Measurements from ENCODE around the gene FKBP6.
"Not testable (repeated sequence)": the region's sequence is repeated elsewhere in the genome, so short reads cannot be mapped to it uniquely, and the experiment has no call there.

FKBP6 gene

DNA sequence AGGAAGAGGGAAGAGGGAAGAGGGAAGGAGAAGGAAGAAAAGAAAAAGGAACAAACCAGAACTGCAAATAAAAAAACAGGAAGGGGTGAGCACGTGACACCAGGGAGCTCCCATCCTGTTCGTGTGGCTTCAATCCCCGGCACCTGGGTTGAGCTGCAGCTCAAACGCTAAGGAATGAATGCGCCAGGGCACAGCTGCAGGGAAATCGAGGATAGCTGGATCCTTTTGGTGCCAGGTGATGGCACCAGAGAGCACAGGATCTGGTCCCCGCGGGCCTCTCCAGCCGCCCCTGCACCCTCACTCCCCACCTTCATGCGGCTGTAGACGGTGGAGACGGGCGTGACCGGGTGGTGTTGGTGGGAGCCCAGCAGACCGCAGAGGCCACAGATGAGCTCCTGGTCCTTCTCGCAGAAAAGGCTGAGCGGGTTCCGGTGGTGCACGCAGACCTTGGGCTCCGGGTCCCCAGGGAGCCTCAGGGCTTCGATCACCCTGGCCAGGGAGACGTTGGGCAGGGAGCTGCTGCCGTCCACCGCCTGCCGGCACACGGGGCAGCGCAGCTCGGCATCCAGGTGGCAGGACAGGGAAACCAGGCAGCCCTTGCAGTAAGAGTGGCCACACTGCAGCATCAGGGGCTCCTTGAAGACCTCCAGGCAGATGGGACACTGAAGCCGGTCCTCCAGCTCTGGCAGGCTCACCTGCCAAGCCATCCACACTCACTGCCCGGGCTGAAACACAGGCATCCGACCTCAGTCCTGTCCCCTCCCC is 3.7 kb upstream of the FKBP6 start:
- DNase-seq = not testable (repeated sequence)

DNA sequence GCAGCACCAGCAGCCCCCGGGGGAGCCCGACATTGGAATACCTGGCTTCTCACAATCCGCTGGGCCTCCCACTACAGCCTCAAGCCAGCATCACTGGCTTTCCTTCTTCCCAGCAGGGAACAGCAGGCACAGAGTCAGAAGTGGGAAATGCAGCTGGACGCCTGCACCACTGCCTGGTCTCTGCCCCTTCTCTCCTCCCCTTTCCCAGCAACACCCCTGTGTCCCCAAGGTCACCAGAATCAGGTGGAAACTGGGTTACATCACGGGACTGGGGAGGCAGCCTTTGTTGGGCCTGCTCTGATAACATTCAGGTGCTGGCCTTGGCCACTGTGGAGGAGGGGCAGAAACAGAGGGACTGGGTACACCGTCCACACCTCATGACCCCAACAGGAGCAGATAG is 2.5 kb upstream of the FKBP6 start:
- not testable (repeated sequence) for DNase-seq

- not testable (repeated sequence) for DNase-seq
Measured at GRCh38 chr7:73327449-73327848, 512 bp upstream of the FKBP6 start.

DNA sequence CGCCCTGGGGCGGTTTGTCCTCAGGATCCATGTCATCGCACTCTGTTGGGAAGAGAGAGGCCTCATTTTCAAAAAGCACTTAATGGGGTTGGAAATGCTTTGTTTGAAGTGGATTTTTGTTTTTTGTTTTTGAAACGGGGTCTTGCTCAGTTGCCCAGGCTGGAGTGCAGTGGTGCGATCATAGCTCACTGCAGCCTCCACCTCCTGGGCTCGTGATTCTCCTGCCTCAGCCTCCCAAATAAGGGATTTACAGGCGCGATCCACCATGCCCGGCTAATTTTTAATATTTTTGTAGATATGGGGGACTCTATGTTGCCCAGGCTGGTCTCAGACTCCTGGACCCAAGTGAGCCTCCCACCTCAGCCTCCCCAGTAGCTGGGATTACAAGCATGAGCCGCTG is 735 bp downstream of the FKBP6 start:
- no peak for DNase-seq

- no peak for DNase-seq
Measured at GRCh38 chr7:73329861-73330581, 2.1 kb downstream of the FKBP6 start.

GRCh38 chr7:73330772-73331171 is 2.8 kb downstream of the FKBP6 start:
- no peak for DNase-seq

- no peak for DNase-seq
Measured at GRCh38 chr7:73332447-73332846, 4.5 kb downstream of the FKBP6 start.

- DNase-seq = no peak
Measured at GRCh38 chr7:73338321-73338720, 10.4 kb downstream of the FKBP6 start.

DNA sequence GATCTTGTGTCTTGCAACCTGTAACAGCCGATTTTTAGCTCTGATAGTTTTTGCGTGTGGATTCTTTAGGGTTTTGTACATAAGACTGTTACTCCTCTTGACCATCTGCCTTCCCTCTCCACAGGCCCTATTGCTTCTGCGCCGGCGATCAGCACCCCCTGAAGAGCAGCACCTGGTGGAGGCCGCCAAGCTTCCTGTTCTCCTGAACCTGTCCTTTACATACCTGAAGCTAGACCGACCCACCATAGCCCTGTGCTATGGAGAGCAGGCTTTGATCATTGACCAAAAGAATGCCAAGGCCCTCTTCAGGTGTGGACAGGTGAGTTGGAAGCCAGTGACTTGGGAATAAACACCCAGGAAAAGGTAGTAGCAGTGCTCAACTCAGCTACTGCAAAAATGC is 12.6 kb downstream of the FKBP6 start:
- no peak for DNase-seq

DNA sequence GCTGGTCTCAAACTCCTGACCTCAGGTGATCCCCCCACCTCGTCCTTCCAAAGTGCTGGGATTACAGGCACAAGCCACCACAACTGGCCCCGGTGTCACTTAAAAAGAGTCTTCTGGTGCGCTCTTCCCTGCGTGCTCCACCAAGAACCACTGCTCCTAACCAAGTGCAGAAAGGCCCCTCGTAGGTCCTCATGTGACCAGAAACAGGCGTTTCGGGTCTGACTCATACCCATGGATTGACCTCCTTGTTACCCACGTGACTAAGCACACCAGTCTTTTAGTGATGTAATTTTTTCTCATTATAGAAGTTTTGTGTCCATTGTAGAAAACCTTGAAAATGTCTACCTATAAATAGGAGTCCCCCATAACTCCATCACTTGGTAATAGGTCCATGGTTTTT is 13.9 kb downstream of the FKBP6 start:
- no peak for DNase-seq

GRCh38 chr7:73342645-73343044 is 14.7 kb downstream of the FKBP6 start:
- no peak for DNase-seq

DNA sequence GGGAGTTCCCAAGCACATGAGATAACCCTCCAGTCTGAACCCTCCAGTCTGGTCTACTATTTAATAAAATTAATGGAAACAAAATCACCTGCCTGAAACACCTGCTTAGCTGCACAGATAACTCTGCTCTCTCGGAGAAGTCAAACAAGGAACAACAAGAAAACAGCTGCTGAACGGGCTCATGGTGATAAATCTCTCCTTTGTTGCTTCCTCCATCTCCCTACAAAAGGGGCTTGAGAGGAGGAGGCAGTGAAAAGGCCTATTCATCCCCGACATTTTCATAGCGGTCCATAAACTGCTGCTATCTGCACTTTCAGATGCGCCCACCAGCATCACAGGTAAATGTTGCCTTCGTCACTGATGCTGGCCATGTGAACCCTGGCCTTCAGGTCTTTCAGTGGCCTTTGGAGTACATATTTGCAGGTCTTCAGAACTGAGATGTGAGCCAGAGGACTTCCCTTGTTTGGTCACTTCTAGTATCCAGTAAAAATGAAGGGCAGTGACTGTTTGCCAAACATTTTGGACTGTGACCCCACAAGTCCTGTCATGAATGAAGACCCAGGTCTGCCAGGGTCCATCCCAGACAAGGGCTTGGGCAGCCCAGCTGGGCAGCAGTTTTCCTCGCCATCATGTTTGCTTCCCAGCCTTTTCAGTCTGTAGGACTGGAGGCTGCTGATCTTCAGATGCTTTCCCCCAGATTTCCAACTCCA is 15.9 kb downstream of the FKBP6 start:
- DNase-seq = no peak

DNA sequence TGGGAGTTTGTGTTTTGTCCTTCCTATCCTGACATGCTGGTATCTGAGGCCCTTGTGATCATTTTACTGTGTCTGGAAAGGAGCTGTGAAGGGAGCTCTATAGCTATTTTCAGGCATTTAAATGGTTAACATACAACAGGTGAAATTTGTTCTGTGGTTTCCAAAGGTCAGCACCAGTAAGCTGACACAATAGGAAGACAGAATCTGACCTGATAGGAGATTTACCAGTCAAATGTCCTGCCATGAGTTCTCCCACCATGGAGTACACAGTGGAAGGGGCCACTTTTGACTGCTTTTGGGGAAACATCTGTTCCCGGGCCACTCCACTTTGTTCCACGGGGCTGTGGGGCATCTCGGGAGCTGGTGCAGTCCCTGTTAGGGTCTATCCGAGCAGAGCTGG is 17.6 kb downstream of the FKBP6 start:
- DNase-seq = no peak

DNA sequence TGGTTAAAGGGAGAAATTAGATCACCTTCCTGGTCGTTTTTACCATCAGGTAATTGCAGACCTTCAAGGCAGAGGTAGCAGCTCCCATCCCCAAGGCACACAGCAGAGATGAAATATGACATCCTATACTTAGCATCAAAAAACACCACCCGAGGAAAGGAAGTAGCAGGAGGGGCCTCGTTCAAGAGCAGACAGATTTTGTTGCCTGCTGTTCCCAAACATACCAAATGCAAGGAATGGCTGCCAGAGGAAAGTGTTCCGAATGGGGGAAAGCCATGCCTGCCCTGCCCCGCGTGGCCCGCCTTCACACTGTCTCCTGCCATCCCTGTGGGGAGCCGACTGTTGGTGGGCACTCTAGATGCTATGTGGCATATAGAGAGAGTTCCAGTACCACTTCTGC is 18.0 kb downstream of the FKBP6 start:
- no peak for DNase-seq

GRCh38 chr7:73349763-73350162 is 21.8 kb downstream of the FKBP6 start:
- no peak for DNase-seq

DNA sequence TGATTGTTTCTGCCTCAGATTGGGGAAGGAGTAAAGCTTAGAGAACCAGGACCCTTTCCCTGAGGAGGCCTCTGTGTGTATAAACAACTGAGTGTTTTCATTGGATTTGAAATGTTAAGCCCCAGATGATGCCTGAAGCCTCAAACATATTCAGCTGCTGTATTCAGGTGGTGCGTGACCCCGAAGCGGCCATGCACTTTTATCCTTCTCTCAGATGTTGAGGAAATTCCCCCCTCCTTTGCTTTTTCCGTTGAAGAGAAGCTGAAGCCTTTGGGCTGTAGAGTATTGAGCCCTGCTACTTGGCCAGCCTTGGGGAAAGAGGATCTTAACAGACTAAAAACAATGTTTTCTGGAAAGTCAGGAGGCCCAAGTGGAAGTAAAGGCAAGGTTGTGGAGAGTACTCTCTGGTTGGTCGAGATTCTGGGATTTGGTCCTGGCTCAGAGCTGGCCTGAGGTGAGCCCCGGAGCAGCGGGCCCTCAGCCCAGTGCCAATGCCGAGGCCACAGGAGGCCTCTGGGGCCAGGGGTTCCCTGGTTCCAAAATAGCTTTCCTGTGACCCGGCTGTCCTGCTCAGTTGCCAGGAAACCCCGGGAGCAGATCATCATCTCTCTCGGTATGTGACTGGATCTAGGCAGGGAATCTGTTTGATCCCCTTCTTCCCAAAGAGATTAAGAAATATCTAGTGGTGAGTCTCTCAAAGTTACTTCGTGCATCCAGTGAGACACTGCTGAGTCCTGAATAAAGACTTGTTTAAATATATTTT is 22.5 kb downstream of the FKBP6 start:
- DNase-seq = no peak

GRCh38 chr7:73351447-73352167 is 23.6 kb downstream of the FKBP6 start:
- DNase-seq = no peak

- DNase-seq = no peak
Measured at GRCh38 chr7:73352784-73353183, 24.8 kb downstream of the FKBP6 start.

- DNase-seq = no peak
Measured at GRCh38 chr7:73353243-73353642, 25.3 kb downstream of the FKBP6 start.

GRCh38 chr7:73354196-73354595 is 26.2 kb downstream of the FKBP6 start:
- no peak for DNase-seq

DNA sequence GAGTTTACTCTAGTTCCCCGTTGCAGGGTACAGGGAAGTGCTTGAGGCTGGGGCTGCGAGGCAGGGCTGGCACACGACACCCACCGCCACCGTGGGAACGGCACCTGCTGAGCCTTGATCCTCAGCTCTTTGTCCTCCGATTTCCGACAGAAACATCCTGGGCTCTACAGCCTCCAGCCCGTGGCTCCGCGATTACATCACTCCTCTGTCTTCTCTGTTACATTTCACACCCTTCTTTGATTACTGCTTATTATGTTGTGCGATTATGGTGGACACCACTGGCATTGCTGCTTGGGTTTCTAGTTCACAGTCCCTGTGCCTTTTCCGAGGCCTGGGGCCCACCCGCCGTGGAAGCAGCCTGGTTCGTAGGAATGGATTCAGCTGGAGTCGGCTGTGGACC is 26.9 kb downstream of the FKBP6 start:
- no peak for DNase-seq

DNA sequence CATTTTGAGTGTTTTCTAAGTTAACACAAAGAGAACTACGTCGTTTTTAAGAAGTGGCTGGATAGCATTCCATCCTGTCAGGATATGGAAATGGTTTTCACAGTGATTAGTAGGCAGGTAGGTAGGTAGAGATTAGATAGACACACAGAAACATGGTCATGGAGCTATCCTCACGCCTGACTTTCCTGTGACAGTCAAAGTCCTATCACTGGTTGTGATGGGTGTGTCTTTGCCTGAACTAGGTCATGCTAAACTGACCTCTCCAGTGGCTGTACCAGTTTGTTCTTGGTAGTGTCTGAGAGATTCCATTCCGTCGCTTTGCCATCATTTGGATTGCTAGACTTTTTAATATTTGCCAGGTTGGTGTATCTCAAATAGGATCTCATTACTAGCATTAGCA is 28.2 kb downstream of the FKBP6 start:
- no peak for DNase-seq

All from KG1 (cell line).